Sigmoid colon (tissue), 3 donors: ENCODE measurements around the gene CDH22.

ENCODE experiments used
- CTCF ChIP-seq, 4 experiments: fragments of 450-650 bp in 3 of 4; fragments of 200-600 bp in 1 of 4; IDR thresholded peaks; one replicate each; pipeline ENCODE4 v1.5.1; 2016 to 2019; ENCODE audit warnings: antibody characterized with exemption in 4 of 4, mild to moderate bottlenecking in 3 of 4, moderate library complexity in 2 of 4
- POLR2A ChIP-seq, 2 donors: fragments of 450-650 bp; IDR thresholded peaks; one replicate each; pipeline ENCODE4 v1.6.1; 2016; ENCODE audit warnings: antibody characterized with exemption in 2 of 2, mild to moderate bottlenecking in 2 of 2, moderate library complexity in 2 of 2

- no peak for TF ChIP-seq CTCF (IDR thresholded peaks at IDR 0.05)
- no peak for TF ChIP-seq POLR2A (IDR thresholded peaks at IDR 0.05)
Observed at GRCh38 chr20:46323557-46323956, 15.3 kb upstream of the CDH22 start.
